NB4 (cell line): Measurements from ENCODE around the gene NATD1.
A peak's percentile ranks its signal among the peaks of the same experiment; 100 is the strongest.

Source experiments
- DNase-seq: peaks from one replicate; pipeline ENCODE4 v3.0.0; 2010; ENCODE audit warnings: low read depth
- H3K4me3 ChIP-seq: one replicate; pipeline ENCODE4 v1.5.1; 2011; ENCODE audit warnings: mild to moderate bottlenecking, low read depth, low read length, moderate library complexity
- MYC ChIP-seq: IDR thresholded peaks from 2 replicates; pipeline ENCODE4 v1.6.1; 2011; ENCODE audit warnings: low read depth, low read length
- POLR2A ChIP-seq: IDR thresholded peaks from 2 replicates; pipeline ENCODE4 v1.6.1; 2011; ENCODE audit warnings: mild to moderate bottlenecking; ENCODE audit not compliant: insufficient read length; ENCODE audit errors: extremely low read depth
- TF ChIP-seq, protein P1 (sequence below): IDR thresholded peaks from one replicate; pipeline ENCODE4 v1.5.1; 2012; ENCODE audit warnings: low read depth, low read length
- TF ChIP-seq, protein P2 (sequence below): IDR thresholded peaks from 2 replicates; pipeline ENCODE4 v1.6.1; 2011; ENCODE audit warnings: low read depth, low read length

NATD1 gene, protein sequence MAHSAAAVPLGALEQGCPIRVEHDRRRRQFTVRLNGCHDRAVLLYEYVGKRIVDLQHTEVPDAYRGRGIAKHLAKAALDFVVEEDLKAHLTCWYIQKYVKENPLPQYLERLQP

DNA sequence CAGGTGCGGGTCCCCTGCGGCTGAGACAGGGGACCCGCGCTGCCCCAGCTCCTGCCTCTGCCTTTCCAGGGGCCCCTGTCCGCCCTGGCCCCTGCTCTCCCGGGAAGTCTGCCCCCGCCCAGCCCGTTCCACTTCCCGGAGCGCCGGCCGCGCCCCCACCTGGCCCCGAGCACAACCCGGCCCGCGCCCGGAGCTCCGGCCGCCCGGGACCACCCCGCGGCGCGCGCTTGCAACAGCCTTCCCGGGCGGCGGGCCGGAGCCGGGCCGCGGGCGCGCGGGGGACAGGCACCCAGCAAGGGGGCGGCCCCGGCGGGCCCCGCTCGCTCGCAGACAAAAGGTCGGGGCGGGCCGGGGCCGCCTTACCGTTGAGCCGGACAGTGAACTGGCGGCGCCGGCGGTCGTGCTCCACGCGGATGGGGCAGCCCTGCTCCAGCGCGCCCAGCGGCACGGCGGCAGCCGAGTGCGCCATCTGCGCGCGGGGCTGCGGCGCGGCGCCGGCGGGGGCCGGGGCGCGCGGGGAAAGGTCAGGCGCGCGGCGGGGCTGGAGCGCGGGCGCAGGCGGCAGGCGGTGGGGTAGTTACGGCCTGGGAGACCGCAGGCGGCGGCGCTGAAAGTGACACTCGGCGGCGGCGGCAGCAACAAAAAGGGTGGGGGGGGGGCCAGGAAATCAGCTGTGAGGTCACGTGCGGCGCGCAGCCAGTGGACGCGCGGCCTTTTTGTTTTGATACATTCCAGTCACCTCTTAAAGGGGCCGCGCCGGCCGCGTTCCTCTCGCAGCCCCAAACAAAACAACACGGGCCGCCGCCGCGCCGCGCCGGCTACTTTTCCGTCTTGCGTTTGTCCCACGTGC lies at the start of gene NATD1:
NATD1 (minus strand) TSS at position 615 of the 850 bp plus-strand sequence; CDS start at position 469, 146 bp downstream.
- peak; percentile 89 for DNase-seq

GRCh38 chr17:21301593-21302550 lies 48.7 kb upstream of the NATD1 start:
- TF ChIP-seq POLR2A, result no peak
- TF ChIP-seq MYC, result no peak
- TF ChIP-seq, protein P1, sequence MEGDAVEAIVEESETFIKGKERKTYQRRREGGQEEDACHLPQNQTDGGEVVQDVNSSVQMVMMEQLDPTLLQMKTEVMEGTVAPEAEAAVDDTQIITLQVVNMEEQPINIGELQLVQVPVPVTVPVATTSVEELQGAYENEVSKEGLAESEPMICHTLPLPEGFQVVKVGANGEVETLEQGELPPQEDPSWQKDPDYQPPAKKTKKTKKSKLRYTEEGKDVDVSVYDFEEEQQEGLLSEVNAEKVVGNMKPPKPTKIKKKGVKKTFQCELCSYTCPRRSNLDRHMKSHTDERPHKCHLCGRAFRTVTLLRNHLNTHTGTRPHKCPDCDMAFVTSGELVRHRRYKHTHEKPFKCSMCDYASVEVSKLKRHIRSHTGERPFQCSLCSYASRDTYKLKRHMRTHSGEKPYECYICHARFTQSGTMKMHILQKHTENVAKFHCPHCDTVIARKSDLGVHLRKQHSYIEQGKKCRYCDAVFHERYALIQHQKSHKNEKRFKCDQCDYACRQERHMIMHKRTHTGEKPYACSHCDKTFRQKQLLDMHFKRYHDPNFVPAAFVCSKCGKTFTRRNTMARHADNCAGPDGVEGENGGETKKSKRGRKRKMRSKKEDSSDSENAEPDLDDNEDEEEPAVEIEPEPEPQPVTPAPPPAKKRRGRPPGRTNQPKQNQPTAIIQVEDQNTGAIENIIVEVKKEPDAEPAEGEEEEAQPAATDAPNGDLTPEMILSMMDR, result no peak
- TF ChIP-seq, protein P2, sequence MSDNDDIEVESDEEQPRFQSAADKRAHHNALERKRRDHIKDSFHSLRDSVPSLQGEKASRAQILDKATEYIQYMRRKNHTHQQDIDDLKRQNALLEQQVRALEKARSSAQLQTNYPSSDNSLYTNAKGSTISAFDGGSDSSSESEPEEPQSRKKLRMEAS, result no peak
- DNase-seq, result no peak

More for the DNA sequence above, at the start of gene NATD1:
- TF ChIP-seq, protein P2, result peak; percentile 90
- TF ChIP-seq MYC, result no peak
- H3K4me3 ChIP-seq, result peak within 1 kb of the TSS; percentile 61

GRCh38 chr17:21300601-21301571 lies 47.7 kb upstream of the NATD1 start:
- no peak overlapping the region for H3K4me3 ChIP-seq
- no peak for DNase-seq
- TF ChIP-seq, protein P1, result no peak
- no peak for TF ChIP-seq POLR2A
- TF ChIP-seq, protein P2, result no peak
- TF ChIP-seq MYC, result no peak

More at GRCh38 chr17:21301593-21302550, 48.7 kb upstream of the NATD1 start:
- no peak overlapping the region for H3K4me3 ChIP-seq

DNA sequence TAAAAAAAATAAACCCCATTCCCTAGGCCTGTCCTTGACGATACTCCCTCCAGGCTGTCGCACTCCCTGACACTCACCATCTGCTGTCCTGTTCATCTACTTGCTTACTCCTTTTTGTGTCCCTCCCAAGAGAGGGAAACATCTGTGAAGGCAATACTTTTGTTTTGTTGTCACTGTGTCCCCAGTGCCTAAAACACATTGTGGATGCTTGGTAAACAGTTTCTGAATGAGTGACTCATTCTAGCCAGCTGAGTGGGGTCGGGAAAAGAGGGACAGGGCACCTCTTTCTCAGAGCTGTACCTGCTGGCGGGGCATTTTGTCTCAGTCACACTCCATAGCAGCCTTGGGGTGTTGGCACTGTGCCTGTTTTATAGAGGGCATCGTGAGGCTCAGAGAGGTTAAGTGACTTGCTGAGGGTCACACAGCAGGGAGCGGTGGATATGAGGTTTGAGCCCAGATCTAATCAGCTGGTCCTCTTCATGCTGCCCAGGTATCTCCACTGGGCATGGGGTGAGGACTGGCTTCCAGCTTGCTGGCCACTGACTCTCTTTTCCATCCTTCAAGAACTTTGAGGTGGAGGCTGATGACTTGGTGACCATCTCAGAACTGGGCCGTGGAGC lies 46.9 kb upstream of the NATD1 start:
- TF ChIP-seq MYC (no peak), POLR2A (no peak)
- TF ChIP-seq, protein P2, result no peak
- TF ChIP-seq, protein P1, result no peak
- H3K4me3 ChIP-seq, result no peak overlapping the region
- peak; percentile 36 for DNase-seq

DNA sequence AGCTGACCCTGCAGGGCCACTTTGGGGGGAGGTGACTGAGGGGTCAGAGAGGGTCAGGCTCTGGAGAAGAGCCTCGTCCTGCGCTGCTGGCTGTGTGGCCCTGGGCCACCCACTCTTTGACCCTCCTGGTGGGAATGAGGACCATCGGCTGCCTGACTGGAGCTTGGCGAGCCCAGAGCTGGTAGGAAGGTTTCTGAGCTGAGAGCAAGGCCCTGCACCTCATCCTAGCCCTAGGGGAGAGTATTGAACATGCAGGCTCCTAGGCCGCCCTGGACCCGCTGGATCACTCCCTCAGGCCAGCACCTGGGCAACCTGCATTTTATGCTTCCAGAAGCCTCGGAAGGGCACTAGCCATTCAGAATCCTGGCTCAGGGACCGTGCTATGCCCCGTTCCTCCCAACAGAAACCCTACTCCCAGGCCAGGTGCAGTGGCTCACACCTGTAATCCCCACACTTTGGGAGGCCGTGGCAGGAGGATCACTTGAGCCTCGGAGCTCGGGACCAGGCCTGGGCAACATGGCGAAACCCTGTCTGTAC lies 45.8 kb upstream of the NATD1 start:
- TF ChIP-seq, protein P1, result no peak
- TF ChIP-seq, protein P2, result no peak
- TF ChIP-seq MYC (no peak), POLR2A (no peak)
- peak; percentile 7 for DNase-seq
- H3K4me3 ChIP-seq, result no peak overlapping the region
